GM10266 (cell line): Measurements from ENCODE around the gene AKR1B15.
"Not testable (repeated sequence)": the region's sequence is repeated elsewhere in the genome, so short reads cannot be mapped to it uniquely, and the experiment has no call there.

Source experiments
- DNase-seq: peaks from one replicate; pipeline ENCODE4 v3.0.0; 2012; ENCODE audit errors: extremely low spot score
- CTCF ChIP-seq: IDR thresholded peaks from 2 replicates; pipeline ENCODE4 v1.5.1; 2012; ENCODE audit warnings: mild to moderate bottlenecking, low read depth; ENCODE audit not compliant: control insufficient read depth, insufficient read depth; ENCODE audit errors: missing control alignments

The AKR1B15 gene

DNA sequence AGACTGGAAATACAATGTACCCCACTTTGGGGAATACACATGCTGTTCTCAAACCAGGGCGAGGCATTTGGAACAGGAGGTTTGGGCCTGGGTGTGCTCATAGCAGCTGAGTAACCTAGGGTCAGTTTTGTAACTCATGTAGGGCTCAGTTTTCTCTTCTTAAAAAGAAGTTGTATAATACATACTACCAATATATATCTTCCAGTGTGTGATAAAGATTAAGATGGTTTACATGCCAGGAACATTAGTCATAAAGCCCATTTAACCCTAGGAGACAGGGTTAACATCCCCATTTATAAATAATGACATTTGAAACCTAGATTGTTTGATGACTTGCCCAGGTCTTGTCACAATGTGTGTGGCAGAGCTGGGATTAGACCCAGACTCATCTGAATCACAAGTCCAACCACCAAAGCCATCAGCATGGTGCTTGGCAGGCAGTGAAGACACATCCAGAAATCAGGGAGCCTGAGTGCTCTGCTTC, 15.6 kb upstream of the AKR1B15 start:
- no peak for TF ChIP-seq CTCF
- DNase-seq = no peak

DNA sequence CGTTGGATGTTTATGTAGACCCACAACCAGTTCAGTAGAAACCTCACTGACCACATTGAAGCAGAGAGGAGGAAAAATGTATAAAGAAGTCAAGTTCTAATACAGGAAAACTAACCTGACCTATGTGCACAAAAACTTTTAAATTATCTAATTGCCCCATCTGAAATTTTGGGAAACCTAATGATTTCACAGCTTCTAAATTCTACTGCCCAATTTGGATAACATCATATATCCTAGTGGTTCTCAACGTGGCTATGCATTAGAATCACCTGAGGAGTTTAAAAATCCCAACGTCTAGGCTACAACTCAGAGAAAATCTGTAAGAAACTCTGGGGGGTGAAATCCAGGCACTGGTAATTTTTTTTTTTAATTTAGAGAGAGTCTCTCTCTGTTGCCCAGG, 14.3 kb upstream of the AKR1B15 start:
- DNase-seq = no peak
- TF ChIP-seq CTCF = no peak

DNA sequence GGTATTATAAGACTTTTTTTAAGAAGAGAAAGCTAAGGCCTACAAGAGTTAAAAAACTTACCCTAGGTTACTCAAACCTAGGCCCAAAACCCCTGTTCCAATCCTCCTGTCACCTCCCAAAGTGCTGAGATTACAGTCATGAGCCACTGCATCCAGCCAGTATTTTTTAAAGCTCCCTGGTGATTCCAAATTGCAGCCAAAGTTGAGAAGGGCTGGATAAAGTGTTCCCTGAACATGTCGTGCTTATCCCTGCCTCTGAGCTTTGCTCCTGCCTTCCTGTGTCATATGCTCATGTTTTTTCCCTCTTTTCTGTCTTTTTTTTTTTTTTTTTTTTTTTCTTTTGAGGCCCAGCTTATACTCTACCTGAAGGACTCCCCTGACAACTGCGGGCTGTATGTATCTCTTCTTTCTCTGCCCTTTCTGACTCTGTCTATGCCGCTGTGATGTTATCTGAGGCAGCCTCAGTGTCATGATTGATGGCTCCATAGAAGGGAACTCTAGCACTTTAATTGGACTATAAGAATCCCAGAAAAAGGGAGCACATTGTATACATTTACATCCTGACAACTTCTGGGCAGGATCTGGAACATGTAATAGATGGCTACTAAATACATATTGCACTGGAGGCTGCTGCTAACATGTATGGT, 13.5 kb upstream of the AKR1B15 start:
- TF ChIP-seq CTCF = no peak

GRCh38 chr7:134535919-134536299, 13.0 kb upstream of the AKR1B15 start:
- DNase-seq = no peak
- TF ChIP-seq CTCF = no peak

More for the DNA sequence above, 13.5 kb upstream of the AKR1B15 start:
- no peak for DNase-seq

- not testable (repeated sequence) for DNase-seq
Measured at GRCh38 chr7:134536558-134536957, 12.4 kb upstream of the AKR1B15 start.

GRCh38 chr7:134537273-134537781, 11.6 kb upstream of the AKR1B15 start:
- not testable (repeated sequence) for DNase-seq

- TF ChIP-seq CTCF = no peak
- no peak for DNase-seq
Measured at GRCh38 chr7:134539380-134540004, 9.4 kb upstream of the AKR1B15 start.

DNA sequence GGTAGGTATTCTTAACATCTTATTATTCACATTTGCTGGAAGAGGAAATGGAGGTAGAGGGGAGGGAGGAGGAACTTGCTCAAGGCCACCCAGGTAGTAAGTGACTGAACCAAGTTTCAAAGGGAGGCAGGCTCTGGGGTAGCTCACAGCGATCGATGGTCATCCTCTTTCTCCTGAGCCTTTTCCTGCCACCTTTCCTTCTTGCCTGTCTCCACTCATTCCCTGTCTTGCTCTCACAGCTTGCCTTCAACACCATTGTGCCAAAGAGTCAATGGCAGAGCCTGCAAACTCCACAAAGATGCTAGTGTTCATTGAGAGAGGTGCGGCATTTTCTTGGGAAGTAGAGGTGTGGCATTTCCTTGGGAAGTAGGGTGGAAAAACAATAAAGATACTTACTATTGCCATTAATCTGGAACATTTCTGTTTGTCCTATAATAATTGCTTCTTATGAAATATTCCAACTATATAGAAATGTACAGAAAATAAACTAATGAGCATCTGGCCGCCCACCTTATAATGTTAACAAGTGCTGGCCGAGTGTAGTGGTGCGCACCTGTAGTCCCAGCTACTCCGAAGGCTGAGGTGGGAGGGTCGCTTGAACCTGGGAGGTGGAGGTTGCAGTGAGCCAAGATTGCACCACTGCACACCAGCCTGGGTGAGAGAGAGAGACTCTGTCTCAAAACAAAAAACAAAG, 7.3 kb upstream of the AKR1B15 start:
- not testable (repeated sequence) for DNase-seq
